ENCODE results near the gene METTL22.
"Not testable (repeated sequence)": the region's sequence is repeated elsewhere in the genome, so short reads cannot be mapped to it uniquely, and the experiment has no call there.

METTL22 gene

DNA sequence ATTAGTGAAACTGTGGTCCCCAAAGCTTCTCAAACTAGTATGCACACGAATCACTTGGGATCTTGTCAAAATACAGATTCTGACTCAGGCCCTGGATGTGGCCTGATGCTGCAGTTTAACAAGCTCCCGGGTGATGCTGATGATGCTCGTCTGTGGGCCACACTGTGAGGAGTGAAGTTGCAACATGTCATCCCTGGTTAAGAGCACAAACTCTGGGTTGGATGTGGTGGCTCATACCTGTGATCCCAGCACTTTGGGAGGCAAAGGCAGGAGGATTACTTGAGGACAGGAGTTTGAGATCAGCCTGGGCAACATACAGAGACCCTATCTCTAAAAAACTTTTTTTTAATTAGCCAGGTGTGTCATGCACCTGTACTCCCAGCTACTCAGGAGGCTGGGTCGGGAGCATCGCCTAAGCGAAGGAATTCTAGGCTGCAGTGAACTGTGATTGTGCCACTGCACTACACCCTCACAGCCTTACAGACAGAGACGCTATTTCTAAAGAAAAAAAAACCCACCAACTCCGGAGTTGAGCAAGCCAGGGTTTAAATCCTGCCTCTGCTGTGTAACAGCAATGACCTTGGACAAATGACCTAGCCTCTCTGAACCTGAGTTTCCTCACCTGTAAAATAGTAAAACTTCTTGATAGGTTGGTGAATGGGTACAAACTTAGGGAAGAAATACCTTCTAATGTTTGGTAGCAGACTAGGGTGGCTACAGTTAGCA, 28.5 kb downstream of the METTL22 start:
- in situ Hi-C loops (cut with HindIII; ENCODE audit: low pct_ligation_motif_present, low pct_unique_long_range_greater_than_20kb, low sequenced_read_pairs) = no loop called here
- DNase-seq = no peak

DNA sequence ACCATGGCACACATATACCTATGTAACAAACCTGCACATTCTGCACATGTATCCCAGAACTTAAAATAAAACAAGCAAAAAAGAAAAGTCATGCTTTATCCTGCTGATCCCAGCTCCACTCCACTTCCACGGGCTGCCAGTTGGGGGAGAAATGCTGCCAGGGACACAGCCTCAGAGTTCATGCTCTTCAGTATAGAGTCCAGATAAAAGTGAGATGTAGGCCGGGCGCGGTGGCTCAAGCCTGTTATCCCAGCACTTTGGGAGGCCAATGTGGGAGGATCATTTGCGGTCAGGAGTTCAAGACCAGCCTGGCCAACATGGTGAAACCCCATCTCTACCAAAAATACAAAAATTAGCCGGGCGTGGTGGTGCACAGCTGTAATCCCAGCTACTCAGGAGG, 30.5 kb downstream of the METTL22 start:
- in situ Hi-C loops (cut with HindIII; ENCODE audit: low pct_ligation_motif_present, low pct_unique_long_range_greater_than_20kb, low sequenced_read_pairs) = not testable (repeated sequence)
- DNase-seq = peak; percentile 38

DNA sequence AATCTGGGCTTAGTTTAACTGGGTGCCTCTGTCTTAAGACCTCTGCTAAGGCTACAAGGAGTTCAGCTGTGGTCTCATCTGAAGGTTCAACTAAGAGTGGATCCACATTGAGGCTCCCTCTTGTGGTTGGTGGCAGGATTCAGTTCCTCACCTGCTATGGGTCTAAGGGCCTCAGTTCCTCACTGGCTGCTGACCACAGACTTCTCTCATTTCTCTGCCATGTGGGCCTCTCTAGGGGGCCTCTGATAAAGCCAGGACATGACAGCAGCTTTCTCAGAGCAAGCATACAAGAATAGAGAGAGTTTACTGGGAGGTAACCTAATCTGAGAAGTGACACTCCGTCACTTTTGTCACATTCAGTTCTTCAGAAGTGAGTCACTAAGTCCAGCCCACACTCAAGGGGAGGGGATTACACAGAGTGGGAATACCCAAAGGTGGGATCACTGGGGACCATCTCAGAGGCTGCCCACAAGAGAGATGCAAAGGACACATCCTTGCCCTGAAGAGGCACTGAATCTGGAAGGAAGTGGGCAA, 33.8 kb downstream of the METTL22 start:
- peak; percentile 57 for DNase-seq
- in situ Hi-C loops (cut with HindIII; ENCODE audit: low pct_ligation_motif_present, low pct_unique_long_range_greater_than_20kb, low sequenced_read_pairs) = no loop called here

DNA sequence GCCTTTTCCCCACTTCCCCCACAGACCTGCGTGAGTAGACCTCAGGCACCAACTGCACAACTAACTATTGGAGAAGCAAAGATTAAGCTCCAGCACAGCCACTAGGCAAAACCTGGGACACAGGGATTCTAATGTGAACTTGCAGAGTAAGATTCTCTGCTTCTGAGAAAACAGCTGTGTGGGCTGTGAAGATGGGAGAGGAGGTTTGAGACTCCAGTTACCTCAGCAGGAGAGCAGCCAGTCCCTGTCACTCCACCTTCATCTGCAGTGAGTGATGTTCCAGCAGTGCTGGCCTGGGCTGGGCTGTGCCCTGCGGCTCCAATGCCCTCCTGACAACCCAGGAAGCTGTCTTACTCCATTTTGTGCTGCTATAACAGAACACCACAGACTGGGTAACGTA, 34.9 kb downstream of the METTL22 start:
- DNase-seq = no peak
- in situ Hi-C loops (cut with HindIII; ENCODE audit: low pct_ligation_motif_present, low pct_unique_long_range_greater_than_20kb, low sequenced_read_pairs) = no loop called here

DNA sequence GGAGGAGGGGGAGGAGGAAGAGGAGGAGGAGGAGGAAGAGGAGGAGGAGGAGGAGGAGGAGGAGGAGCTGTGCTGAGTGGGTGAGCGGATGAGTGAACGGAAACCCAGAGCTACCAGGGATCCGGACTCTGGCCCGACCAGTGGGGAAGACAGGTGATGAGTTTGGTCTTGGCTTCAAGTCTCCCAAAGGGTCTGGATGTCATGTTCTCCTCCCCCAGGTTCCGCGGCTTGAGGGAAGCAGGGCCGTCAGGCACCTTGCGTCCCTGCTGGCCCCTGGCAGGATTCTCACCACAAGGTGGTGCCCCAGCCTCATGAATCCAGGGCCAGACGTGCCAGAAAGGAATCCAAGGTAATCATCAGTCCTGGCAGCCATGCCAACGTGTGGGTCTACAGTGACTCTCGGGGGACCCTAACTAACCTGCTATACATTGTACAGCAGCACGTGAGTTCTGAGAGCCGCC, 39.4 kb downstream of the METTL22 start:
- in situ Hi-C loops (cut with HindIII; ENCODE audit: low pct_ligation_motif_present, low pct_unique_long_range_greater_than_20kb, low sequenced_read_pairs) = no loop called here
- DNase-seq = peak; percentile 82

- DNase-seq = no peak
- in situ Hi-C loops (cut with HindIII; ENCODE audit: low pct_ligation_motif_present, low pct_unique_long_range_greater_than_20kb, low sequenced_read_pairs) = no loop called here
Observed at GRCh38 chr16:8661703-8662102, 40.2 kb downstream of the METTL22 start.

DNA sequence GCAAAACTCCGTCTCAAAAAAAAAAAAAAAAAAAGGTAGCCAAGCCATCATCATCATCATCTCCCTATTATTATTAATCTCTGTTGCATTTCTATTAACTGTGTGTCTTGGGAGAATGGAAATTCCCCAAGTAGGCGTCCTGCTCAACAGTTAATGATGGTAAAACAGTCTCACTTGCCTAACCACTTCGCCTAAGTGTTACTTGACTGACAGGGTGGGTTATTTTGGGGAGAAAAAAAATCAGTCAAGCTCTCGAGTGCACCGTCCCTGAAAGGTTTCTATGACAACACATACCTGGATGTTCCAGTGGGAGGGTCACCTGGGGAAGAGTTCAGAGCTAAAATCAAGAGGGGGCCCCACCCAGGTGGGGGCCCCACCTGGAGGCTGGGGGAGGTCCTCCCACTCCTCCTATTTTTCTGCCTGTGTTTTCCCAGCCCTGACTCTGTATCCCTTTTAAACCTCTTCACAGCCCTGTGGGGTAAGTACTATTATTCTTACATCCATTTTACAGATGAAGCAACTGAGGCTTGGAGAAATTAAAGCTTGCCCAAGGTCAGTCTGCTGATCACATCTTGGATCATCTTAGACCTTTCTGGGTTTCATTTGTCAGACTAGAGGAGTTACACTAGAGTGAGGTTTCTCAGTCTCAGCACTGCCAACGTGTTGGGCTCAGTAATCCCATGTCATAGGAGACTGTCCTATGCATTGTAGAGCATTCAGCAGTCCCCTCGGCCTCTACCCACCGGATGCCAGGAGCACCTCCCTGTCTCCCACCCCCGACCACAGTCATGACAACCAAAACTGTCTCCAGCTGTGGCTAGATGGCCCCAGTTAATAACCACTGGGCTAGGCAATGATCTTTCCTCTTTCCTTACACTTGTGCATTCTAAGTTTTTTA, 41.9 kb downstream of the METTL22 start:
- no peak for DNase-seq
- in situ Hi-C loops (cut with HindIII; ENCODE audit: low pct_ligation_motif_present, low pct_unique_long_range_greater_than_20kb, low sequenced_read_pairs) = no loop called here

- in situ Hi-C loops (cut with HindIII; ENCODE audit: low pct_ligation_motif_present, low pct_unique_long_range_greater_than_20kb, low sequenced_read_pairs) = no loop called here
- DNase-seq = no peak
Observed at GRCh38 chr16:8665529-8665928, 44.0 kb downstream of the METTL22 start.

DNA sequence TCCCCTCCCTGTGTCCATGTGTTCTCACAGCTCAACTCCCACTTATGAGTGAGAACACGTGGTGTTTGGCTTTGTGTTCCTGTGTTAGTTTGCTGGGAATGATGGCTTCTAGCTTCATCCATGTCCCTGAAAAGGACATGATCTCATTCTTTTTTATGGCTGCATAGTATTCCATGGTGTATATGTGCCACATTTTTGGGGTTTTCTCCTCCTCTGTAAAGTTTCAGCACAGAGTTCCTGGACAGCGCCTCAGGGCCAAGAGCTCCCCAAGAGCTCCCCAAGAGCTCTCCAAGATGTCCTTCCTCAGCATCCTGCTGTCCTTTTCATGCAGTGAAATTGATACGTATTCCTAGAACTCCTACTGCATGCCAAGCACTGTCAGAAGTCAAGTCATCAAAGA, 46.0 kb downstream of the METTL22 start:
- in situ Hi-C loops (cut with HindIII; ENCODE audit: low pct_ligation_motif_present, low pct_unique_long_range_greater_than_20kb, low sequenced_read_pairs) = no loop called here
- no peak for DNase-seq

GRCh38 chr16:8668113-8668512, 46.6 kb downstream of the METTL22 start:
- DNase-seq = no peak
- in situ Hi-C loops (cut with HindIII; ENCODE audit: low pct_ligation_motif_present, low pct_unique_long_range_greater_than_20kb, low sequenced_read_pairs) = no loop called here

DNA sequence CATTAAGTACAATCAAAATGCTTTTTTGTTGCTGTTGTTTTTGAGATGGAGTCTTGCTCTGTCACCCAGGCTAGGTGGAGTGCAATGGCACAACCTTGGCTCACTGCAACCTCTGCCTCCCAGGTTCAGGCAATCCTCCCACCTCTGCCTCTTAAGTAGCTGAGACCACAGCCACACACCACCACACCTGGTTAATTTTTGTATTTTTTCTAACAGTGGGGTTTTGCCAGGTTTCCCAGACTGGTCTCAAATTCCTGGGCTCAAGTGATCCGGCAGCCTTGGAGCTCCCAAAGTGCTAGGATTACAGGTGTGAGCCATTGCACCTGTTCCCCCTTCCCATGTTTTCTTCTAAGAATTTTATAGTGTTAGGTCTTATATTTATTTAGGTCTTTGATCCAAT, 48.0 kb downstream of the METTL22 start:
- in situ Hi-C loops (cut with HindIII; ENCODE audit: low pct_ligation_motif_present, low pct_unique_long_range_greater_than_20kb, low sequenced_read_pairs) = no loop called here

GRCh38 chr16:8670014-8670560, 48.6 kb downstream of the METTL22 start:
- in situ Hi-C loops (cut with HindIII; ENCODE audit: low pct_ligation_motif_present, low pct_unique_long_range_greater_than_20kb, low sequenced_read_pairs) = no loop called here
- DNase-seq = no peak

More for the DNA sequence above, 48.0 kb downstream of the METTL22 start:
- no peak for DNase-seq

GRCh38 chr16:8673611-8674412, 52.3 kb downstream of the METTL22 start:
- DNase-seq = no peak
- in situ Hi-C loops (cut with HindIII; ENCODE audit: low pct_ligation_motif_present, low pct_unique_long_range_greater_than_20kb, low sequenced_read_pairs) = no loop called here

DNA sequence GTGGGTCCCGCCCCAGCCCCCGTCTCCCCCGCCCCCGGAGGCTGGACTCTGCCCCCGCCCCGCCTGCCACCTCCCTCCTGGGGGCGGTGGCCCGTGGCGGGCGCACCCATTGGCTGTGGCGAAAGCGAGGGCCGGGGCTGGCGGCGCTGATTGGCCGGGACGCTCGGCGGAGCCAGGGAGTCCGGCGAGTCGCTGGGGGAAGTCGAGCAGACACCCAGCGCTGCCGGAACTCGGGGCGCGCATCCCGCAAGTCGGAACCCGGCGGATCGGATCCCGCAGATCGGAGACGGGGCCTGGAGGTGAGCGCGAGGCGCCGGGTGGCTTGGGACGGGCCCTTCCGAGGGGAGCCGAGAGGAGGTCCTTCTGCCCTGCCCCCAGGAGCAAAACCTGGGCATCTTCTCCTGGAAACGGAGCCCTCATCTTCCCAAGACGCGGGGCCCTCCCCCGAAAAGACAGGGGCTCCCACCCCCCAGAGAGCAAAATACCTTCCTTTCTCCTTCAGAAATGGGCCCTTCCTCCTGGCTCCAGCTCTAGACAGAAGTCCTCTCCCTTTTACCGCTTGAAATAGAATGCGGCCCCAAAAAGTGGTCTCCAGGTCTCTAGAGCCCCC, 53.0 kb downstream of the METTL22 start, which contains the start of gene ABAT:
TSS of gene ABAT (plus strand) at position 205 of the 610 bp plus-strand sequence. CDS start 61,123 bp downstream, outside the sequence.
- in situ Hi-C loops (cut with HindIII; ENCODE audit: low pct_ligation_motif_present, low pct_unique_long_range_greater_than_20kb, low sequenced_read_pairs) = no loop called here
- peak; percentile 90 for DNase-seq

DNA sequence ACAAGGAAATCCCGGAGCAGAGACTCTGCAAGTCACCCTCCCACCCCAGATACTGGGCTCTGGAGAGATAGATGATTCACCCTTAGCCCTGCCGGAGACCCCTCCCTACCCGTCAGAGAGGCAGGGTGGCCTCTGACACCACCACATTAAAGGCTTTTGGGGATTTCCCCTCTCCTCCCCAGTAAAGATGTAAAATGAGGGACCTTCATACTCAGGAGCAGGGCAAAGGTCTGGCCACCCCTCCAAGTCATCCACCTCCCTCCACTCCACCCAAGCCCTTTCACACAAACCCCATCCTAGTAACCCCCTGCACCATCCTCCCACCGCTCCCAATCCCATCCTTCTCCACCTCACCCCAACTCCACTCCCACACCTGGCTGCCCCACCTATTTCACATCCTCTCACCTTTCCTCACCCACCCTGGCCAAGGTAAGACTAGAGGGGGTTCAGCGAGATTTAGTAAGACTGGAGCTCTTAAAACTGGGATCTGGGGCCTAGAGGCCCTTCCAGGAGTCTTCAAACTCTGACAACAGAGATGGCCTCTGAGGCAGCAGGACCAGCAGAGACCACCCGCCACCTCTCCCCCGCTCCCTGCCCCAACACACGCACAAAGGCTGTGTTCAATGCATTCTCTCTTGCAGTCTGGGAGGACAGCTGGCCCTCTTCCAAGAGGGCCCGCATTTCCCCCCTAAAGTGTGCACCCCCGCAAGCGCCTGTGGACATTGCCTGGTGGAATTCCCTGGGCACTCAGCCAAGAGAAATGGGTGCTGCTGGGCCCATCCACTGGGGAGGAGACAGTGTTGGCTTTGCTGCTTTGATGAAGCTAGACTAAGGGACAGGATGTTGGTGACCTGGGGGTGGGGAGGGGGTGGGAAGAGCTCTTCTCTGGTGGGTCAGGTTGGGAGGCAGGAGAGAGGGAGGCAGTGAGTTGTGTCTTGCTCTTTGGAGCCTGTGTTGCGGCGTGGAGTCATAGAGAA, 54.0 kb downstream of the METTL22 start:
- DNase-seq = no peak
- in situ Hi-C loops (cut with HindIII; ENCODE audit: low pct_ligation_motif_present, low pct_unique_long_range_greater_than_20kb, low sequenced_read_pairs) = no loop called here

DNA sequence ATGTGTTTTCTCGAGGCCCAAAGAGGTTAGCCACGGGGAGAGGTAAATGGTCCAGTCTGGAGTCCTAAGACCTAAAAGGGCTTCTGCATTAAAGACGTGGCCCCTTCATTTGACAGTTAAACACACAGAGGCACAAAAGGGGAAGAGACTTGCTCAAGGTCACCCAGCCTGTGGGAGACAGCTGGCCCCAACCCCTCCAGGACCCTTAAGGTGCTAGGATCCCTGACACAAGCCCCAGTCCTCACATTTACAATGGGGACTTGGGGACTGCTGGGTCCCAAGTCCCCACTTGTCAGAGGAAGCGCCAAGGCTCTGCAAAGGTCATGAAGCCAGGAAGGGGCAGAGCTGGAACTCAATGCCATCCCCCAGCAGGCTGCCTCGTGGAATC, 54.7 kb downstream of the METTL22 start:
- DNase-seq = no peak
- in situ Hi-C loops (cut with HindIII; ENCODE audit: low pct_ligation_motif_present, low pct_unique_long_range_greater_than_20kb, low sequenced_read_pairs) = no loop called here

Data from ACHN (cell line).